Ascending aorta (tissue), 2 donors: ENCODE results near the gene NOX3. TPM values are rescaled to one million over a fixed set of nuclear protein-coding genes. Genes with fewer than 3 reads are reported as not detected.

Experiments used
- DNase-seq, 2 donors: peaks; one replicate each; pipeline ENCODE4 v3.0.0-alpha.2; 2019; ENCODE audit warnings: low spot score in 2 of 2
- H3K27ac ChIP-seq, 2 donors: fragments of 200-600 bp; sonication (generic); one replicate each; pipeline ENCODE4 v1.5.1; 2016 to 2017; ENCODE audit warnings: mild to moderate bottlenecking in 1 of 2
- H3K27me3 ChIP-seq: fragments of 200-600 bp; sonication (generic); one replicate; pipeline ENCODE4 v1.5.1; 2017
- H3K36me3 ChIP-seq, 2 donors: fragments of 200-600 bp; sonication (generic); one replicate each; pipeline ENCODE4 v1.5.1; 2016
- H3K4me1 ChIP-seq, 2 donors: fragments of 200-600 bp; sonication (generic); one replicate each; pipeline ENCODE4 v1.5.1; 2016 to 2017; ENCODE audit warnings: mild to moderate bottlenecking in 1 of 2
- H3K4me3 ChIP-seq, 2 donors: fragments of 200-600 bp; sonication (generic); one replicate each; pipeline ENCODE4 v1.5.1; 2016 to 2017; ENCODE audit warnings: mild to moderate bottlenecking in 1 of 2
- H3K9me3 ChIP-seq, 2 donors: fragments of 200-600 bp; sonication (generic); one replicate each; pipeline ENCODE4 v1.5.1; 2016
- CTCF ChIP-seq, 3 experiments: fragments of 200-600 bp in 2 of 3; fragments of 450-650 bp in 1 of 3; sonication (generic) in 2 of 3; IDR thresholded peaks; one replicate each; pipeline ENCODE4 v1.5.1; 2016 to 2019; ENCODE audit warnings: antibody characterized with exemption in 3 of 3, mild to moderate bottlenecking in 1 of 3, moderate library complexity in 1 of 3
- intact Hi-C: fragments of 100-400 bp; cut with DNase I; formaldehyde crosslinking; loops from one replicate; pipeline ENCODE4 v1.15.1; 2023
- total RNA-seq: library from RNA; depleted of rRNA; stranded (reverse); fragments of >200 nt; gene quantifications from one replicate; pipeline ENCODE4 v1.1.0, GENCODE V29; 2016

NOX3 gene
- total RNA-seq, 1 donor from 2014 or later = not detected

- intact Hi-C loops = loop anchor here (5.0 kb wide), 1 partner anchor 90 kb away; no protein-coding TSS in a partner anchor
- Histone ChIP-seq H3K9me3 (no peaks in the 10 kb centered on the region), H3K4me1 (no peaks in the 10 kb centered on the region), H3K27ac (no peak overlapping the region), H3K27me3 (no peaks in the 10 kb centered on the region), H3K36me3 (no peaks in the 10 kb centered on the region), H3K4me3 (peak overlapping the region; percentile 17 to 33)
- no peak for DNase-seq
- TF ChIP-seq CTCF (IDR thresholded peaks at IDR 0.05) = no peak
Observed at GRCh38 chr6:155417454-155417853, 38.2 kb downstream of the NOX3 start.

DNA sequence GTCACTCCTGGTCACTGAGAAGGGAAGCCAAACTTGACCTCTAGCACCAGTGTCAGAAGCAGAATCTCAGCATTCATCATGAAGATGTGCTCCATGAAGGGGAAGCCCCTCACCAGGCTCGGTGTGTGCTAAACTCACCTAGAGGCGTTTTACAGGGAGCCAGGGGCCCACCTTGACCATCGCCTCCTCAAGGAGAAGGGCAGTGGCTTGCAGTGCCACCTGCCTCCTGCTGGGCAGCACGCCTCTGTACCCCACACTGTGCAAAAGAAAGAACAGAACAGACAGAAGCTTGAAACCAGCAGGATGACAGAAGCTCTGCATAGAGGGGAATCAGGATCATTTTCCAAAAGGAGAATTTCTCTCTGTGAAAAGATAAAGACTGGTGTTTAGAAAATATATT, 39.7 kb downstream of the NOX3 start:
- H3K4me3 ChIP-seq = no peak overlapping the region
- intact Hi-C loops = loop anchor here (5.0 kb wide), 1 partner anchor 89 kb away; no protein-coding TSS in a partner anchor
- TF ChIP-seq CTCF (IDR thresholded peaks at IDR 0.05) = no peak
- DNase-seq = no peak
- no peak overlapping the region for H3K27ac ChIP-seq
- peaks cover 0 to 6% of the 10 kb centered on the region in 2 donors for H3K4me1 ChIP-seq
- no peaks in the 10 kb centered on the region for H3K9me3 ChIP-seq
- H3K27me3 ChIP-seq = no peaks in the 10 kb centered on the region
- no peaks in the 10 kb centered on the region for H3K36me3 ChIP-seq

- no peaks in the 10 kb centered on the region for H3K27me3 ChIP-seq
- DNase-seq = no peak
- no peak overlapping the region for H3K4me3 ChIP-seq
- no peaks in the 10 kb centered on the region for H3K36me3 ChIP-seq
- intact Hi-C loops = no loop called here
- no peak for TF ChIP-seq CTCF (IDR thresholded peaks at IDR 0.05)
- no peak overlapping the region for H3K27ac ChIP-seq
- no peaks in the 10 kb centered on the region for H3K9me3 ChIP-seq
- H3K4me1 ChIP-seq = peaks cover 0 to 6% of the 10 kb centered on the region in 2 donors
Observed at GRCh38 chr6:155414049-155414448, 41.6 kb downstream of the NOX3 start.

DNA sequence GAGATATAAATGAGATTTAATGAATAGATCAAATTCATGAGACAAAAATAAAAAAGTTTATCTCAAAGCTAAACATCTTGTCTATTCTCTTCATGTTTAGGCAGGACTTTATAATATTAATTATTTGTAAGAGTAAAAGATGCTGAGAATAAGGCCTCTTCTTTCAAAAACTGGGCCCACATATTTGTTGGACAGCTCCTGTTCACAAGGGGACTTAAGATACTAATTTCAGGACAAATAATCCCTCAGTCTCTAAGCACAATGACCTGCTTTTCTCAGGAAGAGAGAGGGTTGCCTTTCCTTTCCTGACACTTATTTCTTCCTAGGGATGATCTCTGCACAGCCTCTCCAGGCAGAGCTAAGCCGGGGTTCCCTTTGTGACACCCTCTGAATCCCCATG, 43.3 kb downstream of the NOX3 start:
- intact Hi-C loops = no loop called here
- H3K4me3 ChIP-seq = no peak overlapping the region
- H3K27me3 ChIP-seq = no peaks in the 10 kb centered on the region
- no peak for TF ChIP-seq CTCF (IDR thresholded peaks at IDR 0.05)
- peak overlapping the region; percentile 66 to 68 for H3K27ac ChIP-seq
- H3K4me1 ChIP-seq = peaks cover 0 to 6% of the 10 kb centered on the region in 2 donors
- DNase-seq = no peak
- no peaks in the 10 kb centered on the region for H3K9me3 ChIP-seq
- no peaks in the 10 kb centered on the region for H3K36me3 ChIP-seq

- Histone ChIP-seq H3K27me3 (no peaks in the 10 kb centered on the region), H3K27ac (peak overlapping the region; percentile 66 to 68), H3K36me3 (no peaks in the 10 kb centered on the region), H3K9me3 (no peaks in the 10 kb centered on the region), H3K4me1 (peaks cover 0 to 6% of the 10 kb centered on the region in 2 donors), H3K4me3 (no peak overlapping the region)
- no peak for DNase-seq
- no peak for TF ChIP-seq CTCF (IDR thresholded peaks at IDR 0.05)
- intact Hi-C loops = no loop called here
Observed at GRCh38 chr6:155411154-155412052, 44.2 kb downstream of the NOX3 start.
